Upper lobe of right lung (tissue), 1 donor: ENCODE data around the gene ERI3. TPM values are rescaled to one million over a fixed set of nuclear protein-coding genes. Genes with fewer than 3 reads are reported as not detected.

Source experiments
- ATAC-seq: fragments of 200-7000 bp; cut with Tn5 transposase; one replicate; pipeline ENCODE4 v1.9.1; 2020; ENCODE audit warnings: mild to moderate bottlenecking, moderate library complexity
- DNase-seq: peaks from one replicate; pipeline ENCODE4 v3.0.0-alpha.2; 2020
- H3K27ac ChIP-seq: fragments of 200-600 bp; one replicate; pipeline ENCODE4 v1.8.0; 2022
- H3K27me3 ChIP-seq: fragments of 200-600 bp; one replicate; pipeline ENCODE4 v1.8.0; 2022; ENCODE audit warnings: mild to moderate bottlenecking
- H3K36me3 ChIP-seq: fragments of 200-600 bp; one replicate; pipeline ENCODE4 v1.8.0; 2022
- H3K4me1 ChIP-seq: fragments of 200-600 bp; one replicate; pipeline ENCODE4 v1.8.0; 2022
- H3K4me3 ChIP-seq: fragments of 200-600 bp; one replicate; pipeline ENCODE4 v1.8.0; 2022; ENCODE audit warnings: mild to moderate bottlenecking
- H3K9me3 ChIP-seq: fragments of 200-600 bp; one replicate; pipeline ENCODE4 v1.8.0; 2022
- intact Hi-C: fragments of 100-400 bp; cut with DNase I; formaldehyde crosslinking; loops from one replicate; pipeline ENCODE4 v1.11.0; 2022
- total RNA-seq: library from RNA; stranded (reverse); fragmentation: NEBNext Ultra II Directional; extraction: Animal tissue kit (Norgen Biotek cat#: 25700); gene quantifications from one replicate; pipeline ENCODE4 v1.2.1, GENCODE V29; 2021
- TF ChIP-seq, protein P1 (sequence below): fragments of 200-600 bp; IDR thresholded peaks from one replicate; pipeline ENCODE4 v1.8.0; 2022; ENCODE audit warnings: antibody characterized with exemption
- donor health status: DM: no; HTN: yes; CAD: no; lungs with severe emphysema.

Gene ERI3
- total RNA-seq, 1 donor from 2014 or later = 41.7 TPM

DNA sequence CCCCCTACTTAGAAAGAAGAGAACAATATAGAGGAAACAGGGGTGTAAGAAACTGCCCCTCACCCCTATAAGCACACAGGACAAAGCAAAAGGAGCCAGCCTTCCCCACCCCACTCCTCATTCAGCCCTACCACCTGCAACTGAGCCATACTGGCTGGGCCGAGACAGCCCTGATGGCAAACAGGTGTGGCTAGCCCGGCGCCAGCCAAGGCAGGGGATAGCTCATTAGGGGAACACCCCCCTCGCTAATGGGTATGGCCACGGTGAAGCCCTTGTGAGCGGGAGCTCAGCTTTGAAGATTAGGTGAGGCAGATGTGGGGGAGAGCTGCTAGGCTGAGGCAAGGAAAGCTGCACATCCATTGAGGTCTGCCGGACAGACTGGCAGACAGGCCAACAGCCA lies 65.5 kb downstream of the ERI3 start:
- Histone ChIP-seq H3K4me1 (no peaks in the 10 kb centered on the region), H3K9me3 (no peaks in the 10 kb centered on the region), H3K27ac (no peak overlapping the region), H3K36me3 (peaks cover 20% of the 10 kb centered on the region), H3K4me3 (no peak overlapping the region), H3K27me3 (no peaks in the 10 kb centered on the region)
- no peak for DNase-seq
- intact Hi-C loops = no loop called here
- ATAC-seq = no peak
- TF ChIP-seq, protein P1, sequence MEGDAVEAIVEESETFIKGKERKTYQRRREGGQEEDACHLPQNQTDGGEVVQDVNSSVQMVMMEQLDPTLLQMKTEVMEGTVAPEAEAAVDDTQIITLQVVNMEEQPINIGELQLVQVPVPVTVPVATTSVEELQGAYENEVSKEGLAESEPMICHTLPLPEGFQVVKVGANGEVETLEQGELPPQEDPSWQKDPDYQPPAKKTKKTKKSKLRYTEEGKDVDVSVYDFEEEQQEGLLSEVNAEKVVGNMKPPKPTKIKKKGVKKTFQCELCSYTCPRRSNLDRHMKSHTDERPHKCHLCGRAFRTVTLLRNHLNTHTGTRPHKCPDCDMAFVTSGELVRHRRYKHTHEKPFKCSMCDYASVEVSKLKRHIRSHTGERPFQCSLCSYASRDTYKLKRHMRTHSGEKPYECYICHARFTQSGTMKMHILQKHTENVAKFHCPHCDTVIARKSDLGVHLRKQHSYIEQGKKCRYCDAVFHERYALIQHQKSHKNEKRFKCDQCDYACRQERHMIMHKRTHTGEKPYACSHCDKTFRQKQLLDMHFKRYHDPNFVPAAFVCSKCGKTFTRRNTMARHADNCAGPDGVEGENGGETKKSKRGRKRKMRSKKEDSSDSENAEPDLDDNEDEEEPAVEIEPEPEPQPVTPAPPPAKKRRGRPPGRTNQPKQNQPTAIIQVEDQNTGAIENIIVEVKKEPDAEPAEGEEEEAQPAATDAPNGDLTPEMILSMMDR = no peak

- Histone ChIP-seq H3K27me3 (no peaks in the 10 kb centered on the region), H3K4me1 (no peaks in the 10 kb centered on the region), H3K27ac (no peak overlapping the region), H3K9me3 (no peaks in the 10 kb centered on the region), H3K36me3 (peaks cover 22% of the 10 kb centered on the region), H3K4me3 (no peak overlapping the region)
- intact Hi-C loops = no loop called here
- TF ChIP-seq, protein P1 = no peak
- no peak for DNase-seq
- no peak for ATAC-seq
Measured at GRCh38 chr1:44288883-44289282, 66.2 kb downstream of the ERI3 start.

- DNase-seq = no peak
- no peak overlapping the region for H3K27ac ChIP-seq
- intact Hi-C loops = no loop called here
- TF ChIP-seq, protein P1 = no peak
- peaks cover 4% of the 10 kb centered on the region for H3K4me1 ChIP-seq
- peaks cover 26% of the 10 kb centered on the region for H3K36me3 ChIP-seq
- no peaks in the 10 kb centered on the region for H3K9me3 ChIP-seq
- no peak overlapping the region for H3K4me3 ChIP-seq
- H3K27me3 ChIP-seq = no peaks in the 10 kb centered on the region
- ATAC-seq = no peak
Measured at GRCh38 chr1:44284184-44284583, 70.9 kb downstream of the ERI3 start.

DNA sequence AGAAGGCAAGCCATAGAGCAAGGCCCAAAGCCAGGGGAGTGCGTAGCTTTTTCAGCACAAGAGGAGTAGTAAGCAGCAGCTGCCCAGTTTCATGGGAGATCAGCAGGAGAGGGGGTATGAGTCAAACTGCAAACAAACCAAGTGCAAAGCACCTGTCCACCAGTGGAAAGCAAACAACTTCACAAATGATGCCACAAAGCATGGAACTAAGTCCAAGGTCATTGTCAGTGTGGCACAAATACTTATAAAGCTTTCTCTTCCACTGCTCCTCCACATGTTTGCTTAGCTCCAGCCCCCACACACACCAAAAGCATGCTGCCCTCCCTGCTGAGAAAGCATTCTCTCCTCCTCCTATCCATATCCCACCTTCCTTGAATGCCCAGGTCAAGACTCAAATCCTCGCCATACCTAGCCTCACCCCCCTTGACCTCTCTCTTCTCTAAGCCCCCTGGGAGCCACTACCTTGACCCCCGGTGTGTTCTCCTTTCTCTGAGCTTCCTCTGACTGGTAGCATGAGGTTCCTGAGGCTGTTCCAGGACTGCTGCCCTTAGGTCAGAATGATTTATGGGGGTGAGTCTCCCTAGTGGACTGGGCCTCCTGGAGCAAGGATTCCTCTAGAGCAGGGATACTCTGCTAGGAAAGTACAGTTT lies 71.4 kb downstream of the ERI3 start:
- DNase-seq = no peak
- intact Hi-C loops = no loop called here
- peaks cover 26% of the 10 kb centered on the region for H3K36me3 ChIP-seq
- H3K4me1 ChIP-seq = peaks cover 4% of the 10 kb centered on the region
- H3K9me3 ChIP-seq = no peaks in the 10 kb centered on the region
- no peaks in the 10 kb centered on the region for H3K27me3 ChIP-seq
- no peak overlapping the region for H3K27ac ChIP-seq
- no peak overlapping the region for H3K4me3 ChIP-seq
- ATAC-seq = peak; percentile 67
- TF ChIP-seq, protein P1 = no peak

- peak; percentile 26 for ATAC-seq
- TF ChIP-seq, protein P1 = no peak
- H3K4me3 ChIP-seq = no peak overlapping the region
- H3K27ac ChIP-seq = no peak overlapping the region
- intact Hi-C loops = no loop called here
- peaks cover 4% of the 10 kb centered on the region for H3K4me1 ChIP-seq
- peaks cover 26% of the 10 kb centered on the region for H3K36me3 ChIP-seq
- H3K27me3 ChIP-seq = no peaks in the 10 kb centered on the region
- no peak for DNase-seq
- H3K9me3 ChIP-seq = no peaks in the 10 kb centered on the region
Measured at GRCh38 chr1:44282704-44283426, 72.2 kb downstream of the ERI3 start.
